Hepatocyte (in vitro differentiated cells): ENCODE measurements around the gene PLSCR1. TPM values are rescaled to one million over a fixed set of nuclear protein-coding genes. Genes with fewer than 3 reads are reported as not detected.
"Not testable (repeated sequence)": the region's sequence is repeated elsewhere in the genome, so short reads cannot be mapped to it uniquely, and the experiment has no call there.

Source experiments
- DNase-seq: peaks from one replicate; pipeline ENCODE4 v3.0.0-alpha.2; 2016; ENCODE audit warnings: low spot score
- H2AFZ ChIP-seq: fragments of 200-600 bp; sonication (generic); 2 replicates; pipeline ENCODE4 v1.6.0; 2016; ENCODE audit warnings: antibody characterized with exemption, mild to moderate bottlenecking
- H3K27ac ChIP-seq: fragments of 200-600 bp; sonication (generic); 2 replicates; pipeline ENCODE4 v1.5.1; 2016; ENCODE audit warnings: mild to moderate bottlenecking
- H3K27me3 ChIP-seq: fragments of 200-600 bp; sonication (generic); 2 replicates; pipeline ENCODE4 v1.6.1; 2016
- H3K36me3 ChIP-seq: fragments of 200-600 bp; sonication (generic); replicated peaks from 2 replicates; pipeline ENCODE4 v1.5.1; 2016; ENCODE audit warnings: low read depth; ENCODE audit not compliant: insufficient read depth
- H3K4me1 ChIP-seq: fragments of 200-600 bp; sonication (generic); 2 replicates; pipeline ENCODE4 v1.5.1; 2016; ENCODE audit warnings: mild to moderate bottlenecking, moderate library complexity; ENCODE audit not compliant: insufficient read depth
- H3K4me2 ChIP-seq: fragments of 200-600 bp; sonication (generic); 2 replicates; pipeline ENCODE4 v1.6.0; 2016
- H3K4me3 ChIP-seq: fragments of 200-600 bp; sonication (generic); 2 replicates; pipeline ENCODE4 v1.5.1; 2016; ENCODE audit warnings: mild to moderate bottlenecking
- H3K79me2 ChIP-seq: fragments of 200-600 bp; sonication (generic); 2 replicates; pipeline ENCODE4 v1.6.0; 2017; ENCODE audit warnings: mild to moderate bottlenecking
- H3K9me2 ChIP-seq: fragments of 200-600 bp; sonication (generic); replicated peaks from 2 replicates; pipeline ENCODE4 v1.6.0; 2017; ENCODE audit warnings: mild to moderate bottlenecking; ENCODE audit not compliant: insufficient read depth
- H3K9me3 ChIP-seq: fragments of 200-600 bp; sonication (generic); 2 replicates; pipeline ENCODE4 v1.5.1; 2016; ENCODE audit warnings: low read depth, mild to moderate bottlenecking
- H4K20me1 ChIP-seq: fragments of 200-600 bp; sonication (generic); 2 replicates; pipeline ENCODE4 v1.6.0; 2016; ENCODE audit warnings: mild to moderate bottlenecking; ENCODE audit not compliant: insufficient read depth, poor library complexity, severe bottlenecking
- CTCF ChIP-seq: fragments of 200-600 bp; sonication (generic); IDR thresholded peaks from 2 replicates; pipeline ENCODE4 v1.5.1; 2016; ENCODE audit warnings: antibody characterized with exemption, mild to moderate bottlenecking; ENCODE audit not compliant: poor library complexity
- EZH2 ChIP-seq: fragments of 200-600 bp; sonication (generic); IDR thresholded peaks from 2 replicates; pipeline ENCODE4 v1.6.1; 2016; ENCODE audit warnings: antibody characterized with exemption, mild to moderate bottlenecking, borderline replicate concordance
- EZH2phosphoT487 ChIP-seq: fragments of 200-600 bp; sonication (generic); IDR thresholded peaks from one replicate; pipeline ENCODE4 v1.6.1; 2018; ENCODE audit warnings: antibody characterized with exemption, mild to moderate bottlenecking, low read depth, moderate library complexity; ENCODE audit not compliant: unreplicated experiment, severe bottlenecking
- WGBS: methylation state at CpG from one replicate; pipeline ENCODE4 v1.1.6; 2016; ENCODE audit warnings: low lambda C conversion rate; ENCODE audit errors: missing lambda C conversion rate; 5-methylcytosine and 5-hydroxymethylcytosine counted together
- polyA plus RNA-seq: library from polyadenylated mRNA; unstranded; fragments of >200 nt; fragmentation: Nextera tagmentation; extraction: Ambion mirVana; gene quantifications from 2 replicates; pipeline ENCODE4 v1.2.1, GENCODE V29; 2016
- total RNA-seq: library from RNA; depleted of rRNA; stranded (reverse); fragments of >200 nt; gene quantifications from 2 replicates; pipeline ENCODE4 v1.2.3, GENCODE V29; 2014

Gene PLSCR1
- total and polyA plus RNA-seq, 2 experiments from 2014 or later, result 44.9 to 72.6 TPM

- Histone ChIP-seq H3K9me3 (no peaks in the 10 kb centered on the region), H3K27ac (no peak overlapping the region), H3K4me1 (peaks cover under 1% of the 10 kb centered on the region), H3K27me3 (no peaks in the 10 kb centered on the region), H2AFZ (no peak overlapping the region), H4K20me1 (no peaks in the 10 kb centered on the region), H3K4me2 (no peak overlapping the region), H3K9me2 (no peaks in the 10 kb centered on the region), H3K79me2 (no peaks in the 10 kb centered on the region), H3K36me3 (no peaks in the 10 kb centered on the region), H3K4me3 (no peak overlapping the region)
- no peak for DNase-seq
- TF ChIP-seq CTCF, result no peak
- no peak for TF ChIP-seq EZH2
- no peak for TF ChIP-seq EZH2phosphoT487
Observed at GRCh38 chr3:146501752-146502151, 42.7 kb downstream of the PLSCR1 start.

- 59% methylated on average over 1 of the region's 1 CpG for WGBS
- Histone ChIP-seq H4K20me1 (no peaks in the 10 kb centered on the region), H3K4me3 (no peak overlapping the region), H3K9me2 (no peaks in the 10 kb centered on the region), H3K27me3 (no peaks in the 10 kb centered on the region), H3K9me3 (no peaks in the 10 kb centered on the region), H3K4me2 (no peak overlapping the region), H2AFZ (no peak overlapping the region), H3K36me3 (no peaks in the 10 kb centered on the region), H3K27ac (no peak overlapping the region), H3K79me2 (no peaks in the 10 kb centered on the region), H3K4me1 (no peaks in the 10 kb centered on the region)
- TF ChIP-seq EZH2 (no peak), CTCF (no peak), EZH2phosphoT487 (no peak)
- no peak for DNase-seq
Observed at GRCh38 chr3:146499701-146500100, 44.7 kb downstream of the PLSCR1 start.

- Histone ChIP-seq H3K4me2 (no peak overlapping the region), H3K27me3 (no peaks in the 10 kb centered on the region), H3K9me3 (no peaks in the 10 kb centered on the region), H3K4me3 (no peak overlapping the region), H2AFZ (no peak overlapping the region), H3K27ac (no peak overlapping the region), H3K4me1 (no peaks in the 10 kb centered on the region), H3K9me2 (no peaks in the 10 kb centered on the region), H4K20me1 (no peaks in the 10 kb centered on the region), H3K36me3 (no peaks in the 10 kb centered on the region), H3K79me2 (no peaks in the 10 kb centered on the region)
- 93% methylated on average over 13 of the region's 13 CpGs for WGBS
- TF ChIP-seq CTCF (no peak), EZH2 (no peak), EZH2phosphoT487 (no peak)
- DNase-seq, result no peak
Observed at GRCh38 chr3:146498002-146498736, 46.2 kb downstream of the PLSCR1 start.

- WGBS, result 97% methylated on average over 24 of the region's 28 CpGs
- H3K9me3 ChIP-seq, H3K27ac ChIP-seq, H3K27me3 ChIP-seq, H4K20me1 ChIP-seq, H3K4me2 ChIP-seq, H3K4me1 ChIP-seq, H2AFZ ChIP-seq, H3K36me3 ChIP-seq, H3K79me2 ChIP-seq, H3K4me3 ChIP-seq, H3K9me2 ChIP-seq, DNase-seq: not testable (repeated sequence)
Observed at GRCh38 chr3:146497145-146497843, 47.1 kb downstream of the PLSCR1 start.
